ENCODE results near the gene FANK1. TPM values are rescaled to one million over a fixed set of nuclear protein-coding genes. Genes with fewer than 3 reads are reported as not detected.

The FANK1 gene
- total RNA-seq, 2 donors from 2014 or later: 5.8 to 6.9 TPM

DNA sequence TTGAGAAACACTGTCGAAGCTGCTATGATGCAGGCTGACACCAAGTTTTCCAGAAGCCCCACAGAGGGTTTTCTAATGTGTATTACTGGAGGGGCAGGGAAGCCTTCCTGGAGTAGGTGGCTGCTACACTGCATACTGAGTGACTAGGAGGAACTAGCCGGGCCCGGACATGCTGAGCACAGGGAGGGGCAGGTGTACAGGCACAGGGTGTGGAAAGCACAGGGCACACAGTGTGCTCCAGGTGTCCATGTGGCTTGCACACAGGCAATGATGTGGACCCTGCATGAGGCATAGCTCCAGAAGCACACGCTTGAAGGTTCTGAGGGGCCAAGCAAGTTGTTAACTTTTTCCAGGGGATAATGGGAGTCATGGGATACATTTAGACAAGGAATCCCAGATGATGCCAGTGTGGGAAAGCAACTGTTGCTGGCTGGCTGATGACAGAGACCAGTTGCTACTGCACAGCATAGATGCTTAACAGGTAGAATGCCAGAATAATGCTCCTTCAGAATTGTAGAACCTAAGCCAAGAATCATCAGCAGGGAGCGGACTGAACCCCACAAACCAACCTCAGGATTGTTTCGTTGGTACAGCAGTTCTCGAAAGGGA, 29.8 kb upstream of the FANK1 start:
- no peak for DNase-seq
- no peak overlapping the region for H3K27ac ChIP-seq
- no peak overlapping the region for H3K4me3 ChIP-seq
- H3K9ac ChIP-seq (ENCODE audit: low read depth in 2 of 2, low read length in 2 of 2): no peak overlapping the region
- no peaks in the 10 kb centered on the region for H3K27me3 ChIP-seq
- no peaks in the 10 kb centered on the region for H3K9me3 ChIP-seq
- TF ChIP-seq CTCF (IDR thresholded peaks at IDR 0.05): no peak
- no peaks in the 10 kb centered on the region for H3K4me1 ChIP-seq
- intact Hi-C loops (cut with DNase I): loop anchor here (10.0 kb wide), 1 partner anchor 638 kb away; no protein-coding TSS in a partner anchor
- no peaks in the 10 kb centered on the region for H3K36me3 ChIP-seq

DNA sequence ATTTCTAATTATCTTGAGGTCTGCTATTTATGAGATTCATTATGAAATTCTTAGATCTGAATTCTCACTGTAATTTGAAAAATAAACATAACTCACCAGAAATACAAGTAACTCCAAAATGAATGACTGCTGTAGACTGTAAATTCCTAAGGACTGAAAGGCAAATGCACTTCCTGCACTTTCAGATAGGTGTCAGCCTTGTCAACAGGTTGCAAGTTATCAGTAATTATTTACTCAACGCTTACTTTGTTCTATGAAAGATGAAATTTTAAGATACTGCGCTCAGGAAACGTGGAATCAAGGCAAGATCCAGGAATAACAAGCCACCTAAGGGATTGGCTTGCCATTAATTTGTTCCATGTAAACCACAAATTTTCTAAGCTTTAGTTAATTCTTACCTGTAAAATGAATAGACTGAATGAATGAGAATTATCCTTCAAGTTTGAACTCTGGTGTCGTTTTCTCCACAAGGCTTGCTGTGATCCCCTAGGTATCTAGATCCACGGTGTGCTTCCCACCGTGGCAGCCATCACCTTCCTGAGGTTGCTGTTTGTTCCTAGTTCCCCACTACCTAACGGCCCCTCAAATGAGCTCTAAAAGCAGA, 27.9 kb upstream of the FANK1 start:
- no peaks in the 10 kb centered on the region for H3K27me3 ChIP-seq
- TF ChIP-seq CTCF (IDR thresholded peaks at IDR 0.05): peak; percentile 80
- no peaks in the 10 kb centered on the region for H3K4me1 ChIP-seq
- H3K4me3 ChIP-seq: no peak overlapping the region
- H3K27ac ChIP-seq: no peak overlapping the region
- intact Hi-C loops (cut with DNase I): loop anchor here (10.0 kb wide), 1 partner anchor 636 kb away; no protein-coding TSS in a partner anchor
- H3K9ac ChIP-seq (ENCODE audit: low read depth in 2 of 2, low read length in 2 of 2): no peak overlapping the region
- H3K9me3 ChIP-seq: no peaks in the 10 kb centered on the region
- no peaks in the 10 kb centered on the region for H3K36me3 ChIP-seq
- DNase-seq: no peak

GRCh38 chr10:125871338-125871737, 25.0 kb upstream of the FANK1 start:
- Histone ChIP-seq H3K4me3 (no peak overlapping the region), H3K9me3 (no peaks in the 10 kb centered on the region), H3K9ac (ENCODE audit: low read depth in 2 of 2, low read length in 2 of 2) (no peak overlapping the region), H3K36me3 (peaks cover 1% of the 10 kb centered on the region), H3K4me1 (no peaks in the 10 kb centered on the region), H3K27ac (no peak overlapping the region), H3K27me3 (no peaks in the 10 kb centered on the region)
- no peak for TF ChIP-seq CTCF (IDR thresholded peaks at IDR 0.05)
- no peak for DNase-seq
- intact Hi-C loops (cut with DNase I): loop anchor here (5.0 kb wide), 1 partner anchor 61 kb away; no protein-coding TSS in a partner anchor

GRCh38 chr10:125878957-125879835, 17.2 kb upstream of the FANK1 start:
- intact Hi-C loops (cut with DNase I): no loop called here
- Histone ChIP-seq H3K27ac (no peak overlapping the region), H3K27me3 (no peaks in the 10 kb centered on the region), H3K4me3 (no peak overlapping the region), H3K9me3 (no peaks in the 10 kb centered on the region), H3K36me3 (peaks cover 4% of the 10 kb centered on the region), H3K9ac (ENCODE audit: low read depth in 2 of 2, low read length in 2 of 2) (no peak overlapping the region), H3K4me1 (no peaks in the 10 kb centered on the region)
- no peak for TF ChIP-seq CTCF (IDR thresholded peaks at IDR 0.05)
- DNase-seq: no peak

GRCh38 chr10:125880719-125881118, 15.6 kb upstream of the FANK1 start:
- Histone ChIP-seq H3K9me3 (no peaks in the 10 kb centered on the region), H3K4me3 (no peak overlapping the region), H3K9ac (ENCODE audit: low read depth in 2 of 2, low read length in 2 of 2) (no peak overlapping the region), H3K36me3 (peaks cover 4% of the 10 kb centered on the region), H3K4me1 (no peaks in the 10 kb centered on the region), H3K27ac (no peak overlapping the region), H3K27me3 (no peaks in the 10 kb centered on the region)
- DNase-seq: no peak
- no peak for TF ChIP-seq CTCF (IDR thresholded peaks at IDR 0.05)
- intact Hi-C loops (cut with DNase I): no loop called here
